NK-92 (cell line): Measurements from ENCODE around the gene ZDHHC23.

ENCODE experiments used
- DNase-seq: peaks from one replicate; lab custom pipeline; 2025; ENCODE audit not compliant: unreplicated experiment; lab: John Stamatoyannopoulos, UW

The ZDHHC23 gene

GRCh38 chr3:113985541-113985940 lies 37.7 kb downstream of the ZDHHC23 start:
- DNase-seq: no peak

- DNase-seq: no peak
Measured at GRCh38 chr3:114005481-114005880, 57.7 kb downstream of the ZDHHC23 start.

- no peak for DNase-seq
Measured at GRCh38 chr3:114011059-114011797, 63.4 kb downstream of the ZDHHC23 start.
